NK-92 (cell line): ENCODE data around the gene PIGBOS1.

ENCODE experiments used
- DNase-seq: peaks from one replicate; lab custom pipeline; 2025; ENCODE audit not compliant: unreplicated experiment; lab: John Stamatoyannopoulos, UW

PIGBOS1 gene

GRCh38 chr15:55267401-55268175 is 51.3 kb downstream of the PIGBOS1 start:
- DNase-seq, result no peak
